WERI-Rb-1 (cell line): ENCODE data around the gene C13orf46.

Experiments
- DNase-seq: peaks from one replicate; pipeline ENCODE4 v3.0.0-alpha.2; 2020
- H3K27ac ChIP-seq: fragments of 250-450 bp; sonication (Bioruptor Pico); 2 replicates; pipeline ENCODE4 v1.5.1; 2020; ENCODE audit warnings: mild to moderate bottlenecking, moderate library complexity
- H3K27me3 ChIP-seq: fragments of 250-450 bp; sonication (Bioruptor Pico); 2 replicates; pipeline ENCODE4 v1.5.1; 2021; ENCODE audit warnings: mild to moderate bottlenecking, low read depth, moderate library complexity; ENCODE audit not compliant: insufficient read depth, severe bottlenecking
- H3K36me3 ChIP-seq: fragments of 250-450 bp; sonication (Bioruptor Pico); 2 replicates; pipeline ENCODE4 v1.5.1; 2020; ENCODE audit warnings: mild to moderate bottlenecking, moderate library complexity
- H3K4me3 ChIP-seq: 2 replicates; pipeline ENCODE4 v1.5.1; 2011; ENCODE audit warnings: low read depth, mild to moderate bottlenecking, control low read depth, low read length
- H3K9me3 ChIP-seq: fragments of 250-450 bp; sonication (Bioruptor Pico); 2 replicates; pipeline ENCODE4 v1.5.1; 2021; ENCODE audit warnings: mild to moderate bottlenecking, moderate library complexity; ENCODE audit not compliant: severe bottlenecking
- CTCF ChIP-seq: IDR thresholded peaks from 2 replicates; pipeline ENCODE4 v1.5.1; 2011; ENCODE audit warnings: low read depth, mild to moderate bottlenecking, control low read depth, inconsistent platforms, low read length

Gene C13orf46

GRCh38 chr13:113907635-113908617 is 66.0 kb downstream of the C13orf46 start:
- H3K27me3 ChIP-seq: no peaks in the 10 kb centered on the region
- DNase-seq: peak; percentile 71
- H3K9me3 ChIP-seq: no peaks in the 10 kb centered on the region
- H3K36me3 ChIP-seq: no peaks in the 10 kb centered on the region
- TF ChIP-seq CTCF: no peak
- peak overlapping the region; percentile 6; the same call in 1 of the 2 replicates for H3K27ac ChIP-seq
- H3K4me3 ChIP-seq: peak overlapping the region; percentile 15

GRCh38 chr13:113906571-113906970 is 67.3 kb downstream of the C13orf46 start:
- DNase-seq: no peak
- no peak for TF ChIP-seq CTCF
- Histone ChIP-seq H3K9me3 (no peaks in the 10 kb centered on the region), H3K27me3 (no peaks in the 10 kb centered on the region), H3K27ac (no peak overlapping the region), H3K4me3 (no peak overlapping the region), H3K36me3 (no peaks in the 10 kb centered on the region)

GRCh38 chr13:113905942-113906341 is 67.9 kb downstream of the C13orf46 start:
- DNase-seq: no peak
- no peak for TF ChIP-seq CTCF
- no peaks in the 10 kb centered on the region for H3K36me3 ChIP-seq
- H3K9me3 ChIP-seq: no peaks in the 10 kb centered on the region
- no peaks in the 10 kb centered on the region for H3K27me3 ChIP-seq
- H3K27ac ChIP-seq: no peak overlapping the region
- no peak overlapping the region for H3K4me3 ChIP-seq

- H3K27ac ChIP-seq: no peak overlapping the region
- no peak overlapping the region for H3K4me3 ChIP-seq
- no peak for DNase-seq
- H3K9me3 ChIP-seq: no peaks in the 10 kb centered on the region
- TF ChIP-seq CTCF: no peak
- H3K36me3 ChIP-seq: no peaks in the 10 kb centered on the region
- H3K27me3 ChIP-seq: no peaks in the 10 kb centered on the region
Observed at GRCh38 chr13:113905018-113905417, 68.9 kb downstream of the C13orf46 start.

GRCh38 chr13:113904411-113904810 is 69.5 kb downstream of the C13orf46 start:
- Histone ChIP-seq H3K4me3 (no peak overlapping the region), H3K9me3 (no peaks in the 10 kb centered on the region), H3K27me3 (no peaks in the 10 kb centered on the region), H3K27ac (no peak overlapping the region), H3K36me3 (no peaks in the 10 kb centered on the region)
- peak; percentile 88 for DNase-seq
- peak; percentile 98 for TF ChIP-seq CTCF
